PC-3 (cell line): ENCODE data around the gene FILIP1L. TPM values are rescaled to one million over a fixed set of nuclear protein-coding genes. Genes with fewer than 3 reads are reported as not detected.

Experiments
- ATAC-seq: fragments of 200-7000 bp; cut with Tn5 transposase; 2 replicates; pipeline ENCODE4 v1.9.1; 2020; ENCODE audit warnings: mild to moderate bottlenecking, moderate library complexity
- BruUV-seq: library from RNA; stranded (reverse); fragments of 400-500 nt; replicated peaks from 2 replicates; lab custom pipeline; 2021; lab: Mats Ljungman, UMichigan
- CTCF ChIA-PET: fragments of 300-600 bp; sonication (Branson Sonifier 250); formaldehyde crosslinking; loops from one replicate; lab custom pipeline; 2022; ENCODE audit warnings: antibody characterized with exemption; lab: Charles Lee
- POLR2A ChIA-PET: fragments of 300-600 bp; sonication (Branson Sonifier 250); formaldehyde crosslinking; loops from one replicate; lab custom pipeline; 2022; ENCODE audit warnings: antibody characterized with exemption; ENCODE audit not compliant: unreplicated experiment; lab: Charles Lee
- DNase-seq: peaks from one replicate; pipeline ENCODE4 v3.0.0-alpha.2; 2015
- H2AFZ ChIP-seq: fragments of 300-600 bp; sonication (generic); 2 replicates; pipeline ENCODE4 v1.6.0; 2016; ENCODE audit warnings: antibody characterized with exemption, low read length
- H3F3A ChIP-seq: fragments of 300-600 bp; sonication (generic); one replicate; pipeline ENCODE4 v1.6.0; 2017; ENCODE audit warnings: antibody characterized with exemption, low read length, control low read depth, mild to moderate bottlenecking; ENCODE audit not compliant: unreplicated experiment
- H3K27ac ChIP-seq: fragments of 300-600 bp; sonication (generic); 2 replicates; pipeline ENCODE4 v1.5.1; 2016; ENCODE audit warnings: mild to moderate bottlenecking, low read length
- H3K27me3 ChIP-seq: fragments of 300-600 bp; sonication (generic); 2 replicates; pipeline ENCODE4 v1.6.1; 2016; ENCODE audit warnings: low read length, mixed read lengths
- H3K36me3 ChIP-seq: fragments of 300-600 bp; sonication (generic); 2 replicates; pipeline ENCODE4 v1.6.1; 2016; ENCODE audit warnings: low read depth, mixed run types, low read length, mixed read lengths
- H3K4me1 ChIP-seq: fragments of 300-600 bp; sonication (generic); 2 replicates; pipeline ENCODE4 v1.5.1; 2016; ENCODE audit warnings: low read length; ENCODE audit not compliant: insufficient read depth
- H3K4me2 ChIP-seq: fragments of 300-600 bp; sonication (generic); 2 replicates; pipeline ENCODE4 v1.6.0; 2016; ENCODE audit warnings: low read length
- H3K4me3 ChIP-seq: fragments of 300-600 bp; sonication (generic); 2 replicates; pipeline ENCODE4 v1.5.1; 2016; ENCODE audit warnings: mild to moderate bottlenecking, low read length, mixed read lengths
- H3K79me2 ChIP-seq: fragments of 300-600 bp; sonication (generic); 2 replicates; pipeline ENCODE4 v1.6.1; 2017; ENCODE audit warnings: low read length, mixed read lengths
- H3K9ac ChIP-seq: fragments of 300-600 bp; sonication (generic); 2 replicates; pipeline ENCODE4 v1.6.0; 2016; ENCODE audit warnings: mild to moderate bottlenecking, low read length
- H3K9me2 ChIP-seq: fragments of 300-600 bp; sonication (generic); replicated peaks from 2 replicates; pipeline ENCODE4 v1.6.1; 2016; ENCODE audit warnings: mixed run types, low read length, mixed read lengths
- H3K9me3 ChIP-seq: fragments of 300-600 bp; sonication (generic); 2 replicates; pipeline ENCODE4 v1.6.1; 2016; ENCODE audit warnings: low read length, mixed read lengths
- H4K20me1 ChIP-seq: fragments of 300-600 bp; sonication (generic); 2 replicates; pipeline ENCODE4 v1.6.1; 2016; ENCODE audit warnings: low read length, mixed read lengths
- EZH2 ChIP-seq: fragments of 300-600 bp; sonication (generic); IDR thresholded peaks from one replicate; pipeline ENCODE4 v1.6.1; 2017; ENCODE audit warnings: antibody characterized with exemption, mild to moderate bottlenecking, low read length; ENCODE audit not compliant: unreplicated experiment
- EZH2phosphoT487 ChIP-seq: fragments of 300-600 bp; sonication (generic); IDR thresholded peaks from 2 replicates; pipeline ENCODE4 v1.6.1; 2018; ENCODE audit warnings: mild to moderate bottlenecking, antibody characterized with exemption, low read length, borderline replicate concordance
- intact Hi-C: fragments of 100-400 bp; cut with micrococcal nuclease; formaldehyde crosslinking; loops from 2 replicates; pipeline ENCODE4 v1.9.0; 2023
- total RNA-seq: library from RNA; depleted of rRNA; stranded (reverse); fragments of >200 nt; gene quantifications from 2 replicates; pipeline ENCODE4 v1.2.3, GENCODE V29; 2014
- TF ChIP-seq, protein P1 (sequence below): fragments of 300-600 bp; sonication (generic); conservative IDR thresholded peaks from 2 replicates; pipeline ENCODE4 v1.5.1; 2017; ENCODE audit warnings: antibody characterized with exemption, low read depth, mild to moderate bottlenecking, low read length

Gene FILIP1L
- total RNA-seq, 1 experiment from 2014 or later: not detected

- CTCF ChIA-PET: no interaction called here
Observed at GRCh38 chr3:100160521-100160920, 46.2 kb upstream of the FILIP1L start.

GRCh38 chr3:100159331-100160153 is 45.2 kb upstream of the FILIP1L start:
- Histone ChIP-seq H3K4me2 (peak overlapping the region; percentile 76), H3K9me2 (no peaks in the 10 kb centered on the region), H3F3A (peaks cover 15% of the 10 kb centered on the region), H3K79me2 (no peaks in the 10 kb centered on the region), H2AFZ (0 out of 2 replicates have a peak overlapping the region, but pooled peaks have one; percentile 9), H3K27ac (peak overlapping the region; percentile 65), H3K4me1 (peaks cover 33% of the 10 kb centered on the region), H3K9ac (peak overlapping the region; percentile 7; the same call in 1 of the 2 replicates), H4K20me1 (no peaks in the 10 kb centered on the region), H3K36me3 (peaks cover 10% of the 10 kb centered on the region), H3K9me3 (peaks cover 9% of the 10 kb centered on the region), H3K27me3 (no peaks in the 10 kb centered on the region), H3K4me3 (peak overlapping the region; percentile 22; the same call in 1 of the 2 replicates)
- POLR2A ChIA-PET: no interaction called here
- no TSS peak for BruUV-seq
- ATAC-seq (peak; percentile 77), DNase-seq (peak; percentile 87)
- intact Hi-C loops: loop anchor here (1.0 to 2.0 kb wide), 4 partner anchors 53 to 316 kb away; no protein-coding TSS in a partner anchor
- CTCF ChIA-PET: interaction anchor here (1.0 kb wide), 1 partner anchor 95 kb away, joined by 3 read pairs; no protein-coding TSS in a partner anchor
- no peak for TF ChIP-seq EZH2
- TF ChIP-seq EZH2phosphoT487: no peak
- TF ChIP-seq, protein P1, sequence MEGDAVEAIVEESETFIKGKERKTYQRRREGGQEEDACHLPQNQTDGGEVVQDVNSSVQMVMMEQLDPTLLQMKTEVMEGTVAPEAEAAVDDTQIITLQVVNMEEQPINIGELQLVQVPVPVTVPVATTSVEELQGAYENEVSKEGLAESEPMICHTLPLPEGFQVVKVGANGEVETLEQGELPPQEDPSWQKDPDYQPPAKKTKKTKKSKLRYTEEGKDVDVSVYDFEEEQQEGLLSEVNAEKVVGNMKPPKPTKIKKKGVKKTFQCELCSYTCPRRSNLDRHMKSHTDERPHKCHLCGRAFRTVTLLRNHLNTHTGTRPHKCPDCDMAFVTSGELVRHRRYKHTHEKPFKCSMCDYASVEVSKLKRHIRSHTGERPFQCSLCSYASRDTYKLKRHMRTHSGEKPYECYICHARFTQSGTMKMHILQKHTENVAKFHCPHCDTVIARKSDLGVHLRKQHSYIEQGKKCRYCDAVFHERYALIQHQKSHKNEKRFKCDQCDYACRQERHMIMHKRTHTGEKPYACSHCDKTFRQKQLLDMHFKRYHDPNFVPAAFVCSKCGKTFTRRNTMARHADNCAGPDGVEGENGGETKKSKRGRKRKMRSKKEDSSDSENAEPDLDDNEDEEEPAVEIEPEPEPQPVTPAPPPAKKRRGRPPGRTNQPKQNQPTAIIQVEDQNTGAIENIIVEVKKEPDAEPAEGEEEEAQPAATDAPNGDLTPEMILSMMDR: no peak

More at GRCh38 chr3:100160521-100160920, 46.2 kb upstream of the FILIP1L start:
- Histone ChIP-seq H3K4me3 (no peak overlapping the region), H3K9me3 (peaks cover 3% of the 10 kb centered on the region), H3K36me3 (peaks cover 4% of the 10 kb centered on the region), H3K4me1 (peaks cover 33% of the 10 kb centered on the region), H3K9ac (no peak overlapping the region), H2AFZ (no peak overlapping the region), H3K79me2 (no peaks in the 10 kb centered on the region), H3K27me3 (no peaks in the 10 kb centered on the region), H4K20me1 (no peaks in the 10 kb centered on the region), H3F3A (peaks cover 15% of the 10 kb centered on the region), H3K9me2 (no peaks in the 10 kb centered on the region), H3K27ac (peak overlapping the region; percentile 65; the same call in 1 of the 2 replicates), H3K4me2 (no peak overlapping the region)
- DNase-seq (no peak), ATAC-seq (no peak)
- TF ChIP-seq EZH2 (no peak), EZH2phosphoT487 (no peak)
- TF ChIP-seq, protein P1: no peak
- intact Hi-C loops: no loop called here
- no TSS peak for BruUV-seq
- POLR2A ChIA-PET: no interaction called here
